Trophoblast cell (in vitro differentiated cells and primary cell): ENCODE data around the gene TRMT61B.

Experiments
- DNase-seq, 2 donors: peaks; one replicate each; pipeline ENCODE4 v3.0.0-alpha.2; 2016
- H2AFZ ChIP-seq: 2 replicates; pipeline ENCODE4 v1.6.1; 2013; ENCODE audit warnings: low read length, moderate library complexity, mild to moderate bottlenecking; ENCODE audit not compliant: insufficient read depth, poor library complexity
- H2AK5ac ChIP-seq: 2 replicates; pipeline ENCODE4 v1.6.1; 2013; ENCODE audit warnings: mild to moderate bottlenecking, low read length
- H2BK120ac ChIP-seq: 2 replicates; pipeline ENCODE4 v1.6.1; 2013; ENCODE audit warnings: low read length, mild to moderate bottlenecking, moderate library complexity; ENCODE audit not compliant: insufficient read depth, poor library complexity
- H2BK12ac ChIP-seq: 2 replicates; pipeline ENCODE4 v1.6.1; 2013; ENCODE audit warnings: mild to moderate bottlenecking, low read length, moderate library complexity
- H2BK5ac ChIP-seq: 2 replicates; pipeline ENCODE4 v1.6.1; 2013; ENCODE audit warnings: low read length, low read depth, moderate library complexity, mild to moderate bottlenecking; ENCODE audit not compliant: poor library complexity
- H3K14ac ChIP-seq: 2 replicates; pipeline ENCODE4 v1.6.1; 2013; ENCODE audit warnings: mild to moderate bottlenecking, low read length
- H3K18ac ChIP-seq: 2 replicates; pipeline ENCODE4 v1.6.1; 2013; ENCODE audit warnings: mild to moderate bottlenecking, low read length
- H3K23ac ChIP-seq: 2 replicates; pipeline ENCODE4 v1.6.1; 2013; ENCODE audit warnings: low read length
- H3K27ac ChIP-seq: 2 replicates; pipeline ENCODE4 v1.5.1; 2013; ENCODE audit warnings: low read depth, mild to moderate bottlenecking, inconsistent platforms, low read length, moderate library complexity
- H3K27me3 ChIP-seq: 2 replicates; pipeline ENCODE4 v1.6.1; 2013; ENCODE audit warnings: inconsistent platforms, mild to moderate bottlenecking, low read length, moderate library complexity; ENCODE audit not compliant: insufficient read depth
- H3K36me3 ChIP-seq, 2 experiments: 1 replicate in 1 of 2; 2 replicates in 1 of 2; pipeline ENCODE4 v1.6.1; 2013; ENCODE audit warnings: low read length in 2 of 2, mild to moderate bottlenecking in 2 of 2, moderate library complexity in 1 of 2; ENCODE audit not compliant: insufficient read depth in 2 of 2, control insufficient read depth in 1 of 2
- H3K4ac ChIP-seq: 2 replicates; pipeline ENCODE4 v1.6.1; 2013; ENCODE audit warnings: low read depth, mild to moderate bottlenecking, low read length, moderate library complexity
- H3K4me1 ChIP-seq, 2 experiments: 1 replicate in 1 of 2; 2 replicates in 1 of 2; pipeline ENCODE4 v1.6.1; 2013; ENCODE audit warnings: low read length in 2 of 2, mild to moderate bottlenecking in 2 of 2, moderate library complexity in 1 of 2; ENCODE audit not compliant: insufficient read depth in 2 of 2, control insufficient read depth in 1 of 2
- H3K4me2 ChIP-seq: 2 replicates; pipeline ENCODE4 v1.6.1; 2013; ENCODE audit warnings: inconsistent platforms, mild to moderate bottlenecking, low read length, moderate library complexity
- H3K4me3 ChIP-seq: 2 replicates; pipeline ENCODE4 v1.5.1; 2013; ENCODE audit warnings: mild to moderate bottlenecking, low read depth, low read length, inconsistent platforms
- H3K79me1 ChIP-seq: one replicate; pipeline ENCODE4 v1.6.1; 2013; ENCODE audit warnings: low read length
- H3K79me2 ChIP-seq: 2 replicates; pipeline ENCODE4 v1.6.1; 2013; ENCODE audit warnings: low read length, mild to moderate bottlenecking; ENCODE audit not compliant: control insufficient read depth, insufficient read depth, poor library complexity
- H3K9ac ChIP-seq: 2 replicates; pipeline ENCODE4 v1.6.1; 2013; ENCODE audit warnings: mild to moderate bottlenecking, low read length
- H3K9me3 ChIP-seq: 2 replicates; pipeline ENCODE4 v1.6.1; 2013; ENCODE audit warnings: low read depth, mild to moderate bottlenecking, control low read depth, inconsistent platforms, low read length; ENCODE audit not compliant: insufficient read depth
- H4K12ac ChIP-seq: 2 replicates; pipeline ENCODE4 v1.6.1; 2013; ENCODE audit warnings: low read depth, mild to moderate bottlenecking, low read length, moderate library complexity
- H4K8ac ChIP-seq: 2 replicates; pipeline ENCODE4 v1.6.1; 2013; ENCODE audit warnings: low read depth, mild to moderate bottlenecking, low read length, moderate library complexity
- H4K91ac ChIP-seq: one replicate; pipeline ENCODE4 v1.6.1; 2013; ENCODE audit warnings: low read depth, mild to moderate bottlenecking, low read length, moderate library complexity
- WGBS: extraction: QIAGEN DNeasy Blood & Tissue Kit; methylation state at CpG from one replicate; pipeline ENCODE4 v1.1.7; 2013; ENCODE audit warnings: missing lambda C conversion rate; ENCODE audit not compliant: insufficient read length, insufficient coverage; ENCODE audit errors: extremely low coverage; 5-methylcytosine and 5-hydroxymethylcytosine counted together

The TRMT61B gene

GRCh38 chr2:28818053-28818452 lies 52.1 kb downstream of the TRMT61B start:
- no peak overlapping the region for H2BK120ac ChIP-seq
- H3K9me3 ChIP-seq, result no peaks in the 10 kb centered on the region
- H2AFZ ChIP-seq, result no peak overlapping the region
- H3K27me3 ChIP-seq, result no peaks in the 10 kb centered on the region
- no peaks in the 10 kb centered on the region for H3K79me1 ChIP-seq
- no peak overlapping the region for H3K14ac ChIP-seq
- no peak overlapping the region for H2BK5ac ChIP-seq
- no peaks in the 10 kb centered on the region for H3K4me1 ChIP-seq
- H4K12ac ChIP-seq, result no peak overlapping the region
- no peak overlapping the region for H3K9ac ChIP-seq
- no peak overlapping the region for H2BK12ac ChIP-seq
- H4K91ac ChIP-seq, result no peak overlapping the region
- no peak for DNase-seq
- H3K36me3 ChIP-seq, result no peaks in the 10 kb centered on the region
- no CpG with 5 or more reads among the region's 3 CpGs for WGBS
- no peak overlapping the region for H3K4me2 ChIP-seq
- H3K27ac ChIP-seq, result no peak overlapping the region
- H3K18ac ChIP-seq, result no peak overlapping the region
- H3K4ac ChIP-seq, result no peak overlapping the region
- no peak overlapping the region for H3K23ac ChIP-seq
- H3K4me3 ChIP-seq, result no peak overlapping the region
- H4K8ac ChIP-seq, result no peak overlapping the region
- no peak overlapping the region for H2AK5ac ChIP-seq
- no peaks in the 10 kb centered on the region for H3K79me2 ChIP-seq

- Histone ChIP-seq H3K4ac (no peak within 1 kb of the TSS), H4K12ac (peak within 1 kb of the TSS; percentile 81), H4K8ac (no peak within 1 kb of the TSS), H2AK5ac (no peak within 1 kb of the TSS), H3K18ac (no peak within 1 kb of the TSS), H3K36me3 (peaks cover 0 to 3% of the 10 kb centered on the region in 2 experiments), H3K9me3 (no peaks in the 10 kb centered on the region), H3K23ac (no peak within 1 kb of the TSS), H2AFZ (peak within 1 kb of the TSS; percentile 66), H3K27ac (no peak within 1 kb of the TSS), H3K9ac (peak within 1 kb of the TSS; percentile 55), H4K91ac (no peak within 1 kb of the TSS), H3K79me2 (no peaks in the 10 kb centered on the region), H3K4me1 (peaks cover 10 to 11% of the 10 kb centered on the region in 2 experiments), H3K79me1 (no peaks in the 10 kb centered on the region), H3K14ac (no peak within 1 kb of the TSS), H3K4me3 (peak within 1 kb of the TSS; percentile 65), H3K4me2 (peak within 1 kb of the TSS; percentile 96), H2BK12ac (no peak within 1 kb of the TSS), H2BK5ac (no peak within 1 kb of the TSS), H3K27me3 (no peaks in the 10 kb centered on the region), H2BK120ac (no peak within 1 kb of the TSS)
- WGBS, result no CpG with 5 or more reads among the region's 97 CpGs
- peak; percentile 80 to 83 for DNase-seq
Observed at GRCh38 chr2:28810384-28811285, 59.5 kb downstream of the TRMT61B start, which contains the start of gene SPDYA. TSS of gene SPDYA (plus strand) at chr2:28810834. CDS start at chr2:28816015, 5,181 bp downstream.

- H3K79me2 ChIP-seq, result no peaks in the 10 kb centered on the region
- H3K9me3 ChIP-seq, result no peaks in the 10 kb centered on the region
- peaks cover 6 to 9% of the 10 kb centered on the region in 2 experiments for H3K36me3 ChIP-seq
- no peaks in the 10 kb centered on the region for H3K79me1 ChIP-seq
- H3K23ac ChIP-seq, result no peak overlapping the region
- H4K8ac ChIP-seq, result no peak overlapping the region
- no CpG with 5 or more reads among the region's 10 CpGs for WGBS
- H2AFZ ChIP-seq, result no peak overlapping the region
- H3K27me3 ChIP-seq, result no peaks in the 10 kb centered on the region
- no peak overlapping the region for H2BK12ac ChIP-seq
- peak in 1 of 2 donors; percentile 13 for DNase-seq
- no peak overlapping the region for H3K14ac ChIP-seq
- no peak overlapping the region for H2AK5ac ChIP-seq
- H4K12ac ChIP-seq, result peak overlapping the region; percentile 81
- no peak overlapping the region for H3K18ac ChIP-seq
- no peak overlapping the region for H3K9ac ChIP-seq
- no peak overlapping the region for H4K91ac ChIP-seq
- H3K4ac ChIP-seq, result no peak overlapping the region
- peak overlapping the region; percentile 96 for H3K4me2 ChIP-seq
- H2BK120ac ChIP-seq, result no peak overlapping the region
- H2BK5ac ChIP-seq, result no peak overlapping the region
- H3K27ac ChIP-seq, result no peak overlapping the region
- H3K4me1 ChIP-seq, result peaks cover 10 to 11% of the 10 kb centered on the region in 2 experiments
- H3K4me3 ChIP-seq, result no peak overlapping the region
Observed at GRCh38 chr2:28809927-28810326, 60.2 kb downstream of the TRMT61B start.

GRCh38 chr2:28802975-28803429 lies 67.1 kb downstream of the TRMT61B start:
- no peak overlapping the region for H4K8ac ChIP-seq
- H4K91ac ChIP-seq, result no peak overlapping the region
- H3K36me3 ChIP-seq, result peaks cover 9 to 14% of the 10 kb centered on the region in 2 experiments
- no peak overlapping the region for H3K14ac ChIP-seq
- H3K9me3 ChIP-seq, result no peaks in the 10 kb centered on the region
- H3K79me1 ChIP-seq, result no peaks in the 10 kb centered on the region
- H3K27ac ChIP-seq, result no peak overlapping the region
- no peaks in the 10 kb centered on the region for H3K4me1 ChIP-seq
- no peak overlapping the region for H2BK5ac ChIP-seq
- H3K79me2 ChIP-seq, result no peaks in the 10 kb centered on the region
- H2BK120ac ChIP-seq, result no peak overlapping the region
- no peak overlapping the region for H3K23ac ChIP-seq
- H3K4ac ChIP-seq, result no peak overlapping the region
- no peak overlapping the region for H3K4me2 ChIP-seq
- H2AK5ac ChIP-seq, result no peak overlapping the region
- no peaks in the 10 kb centered on the region for H3K27me3 ChIP-seq
- no peak overlapping the region for H2AFZ ChIP-seq
- H3K18ac ChIP-seq, result no peak overlapping the region
- H3K4me3 ChIP-seq, result no peak overlapping the region
- no peak overlapping the region for H3K9ac ChIP-seq
- no peak overlapping the region for H2BK12ac ChIP-seq
- no peak for DNase-seq
- no CpG with 5 or more reads among the region's 4 CpGs for WGBS
- H4K12ac ChIP-seq, result no peak overlapping the region
